Measurements from ENCODE around the gene MMUT.

MMUT gene

GRCh38 chr6:49490633-49491032 lies 27.6 kb upstream of the MMUT start:
- TF ChIP-seq, protein P1, sequence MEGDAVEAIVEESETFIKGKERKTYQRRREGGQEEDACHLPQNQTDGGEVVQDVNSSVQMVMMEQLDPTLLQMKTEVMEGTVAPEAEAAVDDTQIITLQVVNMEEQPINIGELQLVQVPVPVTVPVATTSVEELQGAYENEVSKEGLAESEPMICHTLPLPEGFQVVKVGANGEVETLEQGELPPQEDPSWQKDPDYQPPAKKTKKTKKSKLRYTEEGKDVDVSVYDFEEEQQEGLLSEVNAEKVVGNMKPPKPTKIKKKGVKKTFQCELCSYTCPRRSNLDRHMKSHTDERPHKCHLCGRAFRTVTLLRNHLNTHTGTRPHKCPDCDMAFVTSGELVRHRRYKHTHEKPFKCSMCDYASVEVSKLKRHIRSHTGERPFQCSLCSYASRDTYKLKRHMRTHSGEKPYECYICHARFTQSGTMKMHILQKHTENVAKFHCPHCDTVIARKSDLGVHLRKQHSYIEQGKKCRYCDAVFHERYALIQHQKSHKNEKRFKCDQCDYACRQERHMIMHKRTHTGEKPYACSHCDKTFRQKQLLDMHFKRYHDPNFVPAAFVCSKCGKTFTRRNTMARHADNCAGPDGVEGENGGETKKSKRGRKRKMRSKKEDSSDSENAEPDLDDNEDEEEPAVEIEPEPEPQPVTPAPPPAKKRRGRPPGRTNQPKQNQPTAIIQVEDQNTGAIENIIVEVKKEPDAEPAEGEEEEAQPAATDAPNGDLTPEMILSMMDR (IDR thresholded peaks at IDR 0.05), result no peak

DNA sequence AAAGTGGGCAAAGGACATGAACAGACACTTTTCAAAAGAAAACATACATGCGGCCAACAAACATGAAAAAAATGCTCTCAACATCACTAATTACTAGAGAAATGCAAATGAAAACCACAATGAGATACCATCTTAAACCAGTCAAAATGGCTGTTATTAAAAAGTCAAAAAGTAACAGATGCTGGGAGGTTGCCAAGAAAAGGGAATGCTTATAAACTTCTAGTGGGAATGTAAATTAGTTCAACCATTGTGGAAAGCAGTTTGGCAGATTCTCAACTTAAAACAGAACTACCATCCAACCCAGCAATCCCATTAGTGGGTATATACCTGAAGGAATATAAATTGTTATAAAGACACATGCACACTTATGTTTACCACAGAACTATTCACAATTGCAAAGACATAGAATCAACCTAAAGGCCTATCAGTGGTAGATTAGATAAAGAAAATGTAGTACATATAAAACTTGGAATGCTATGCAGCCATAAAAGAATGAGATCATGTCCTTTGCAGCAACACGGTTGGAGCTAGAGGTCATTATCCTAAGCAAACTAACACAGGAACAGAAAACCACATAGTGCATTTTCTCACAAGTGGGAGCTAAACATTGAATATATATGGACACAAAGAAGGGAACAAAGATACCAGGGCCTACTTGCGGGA lies 16.4 kb upstream of the MMUT start:
- TF ChIP-seq, protein P1 (IDR thresholded peaks at IDR 0.05), result no peak

GRCh38 chr6:49468042-49468441 lies 5.0 kb upstream of the MMUT start:
- TF ChIP-seq, protein P1 (IDR thresholded peaks at IDR 0.05), result no peak

DNA sequence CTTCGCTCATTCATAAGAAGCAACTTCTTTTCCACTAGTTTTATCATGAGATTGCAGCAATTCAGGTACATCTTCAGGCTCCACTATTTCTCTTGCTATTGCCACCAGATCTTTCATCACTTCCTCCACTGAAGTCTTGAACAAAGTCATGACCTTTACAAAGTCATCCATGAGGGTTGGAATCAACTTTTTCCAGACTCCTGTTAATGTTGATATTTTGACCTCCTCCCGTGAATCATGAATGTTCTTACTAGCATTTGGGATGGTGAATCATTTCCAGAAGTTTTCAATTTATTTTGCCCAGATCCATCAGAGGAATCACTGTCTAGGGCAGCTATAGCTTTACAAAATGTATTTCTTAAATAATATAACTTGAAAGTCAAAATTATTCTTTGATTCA lies 1.6 kb upstream of the MMUT start:
- TF ChIP-seq, protein P1 (IDR thresholded peaks at IDR 0.05), result no peak

- TF ChIP-seq, protein P1 (IDR thresholded peaks at IDR 0.05), result no peak
Observed at GRCh38 chr6:49463612-49463967, 537 bp upstream of the MMUT start.

DNA sequence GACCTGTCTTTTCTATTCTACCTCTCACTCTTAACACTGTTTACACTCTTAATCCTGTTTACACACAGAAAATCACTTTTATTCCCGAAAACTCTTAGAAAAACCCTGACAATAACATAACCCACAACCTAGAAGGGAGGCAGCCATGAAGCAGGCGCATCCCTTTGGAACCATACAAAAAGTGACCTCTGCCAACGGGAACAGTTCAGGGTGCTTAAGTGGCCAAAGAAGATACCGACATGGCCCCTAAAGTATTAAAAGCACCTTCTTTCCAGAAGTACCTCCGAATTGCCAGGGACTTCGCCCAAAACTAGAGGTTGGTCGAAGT lies 490 bp downstream of the MMUT start:
- TF ChIP-seq, protein P1 (IDR thresholded peaks at IDR 0.05), result no peak

GRCh38 chr6:49462071-49462470 lies 982 bp downstream of the MMUT start:
- TF ChIP-seq, protein P1 (IDR thresholded peaks at IDR 0.05), result no peak

- TF ChIP-seq, protein P1 (IDR thresholded peaks at IDR 0.05), result no peak
Observed at GRCh38 chr6:49457771-49458170, 5.3 kb downstream of the MMUT start.
